Activated CD4-positive, alpha-beta memory T cell treated with anti-CD3 and anti-CD28 coated beads for 36 hours (primary cell): ENCODE results near the gene RAPGEF2. TPM values are rescaled to one million over a fixed set of nuclear protein-coding genes. Genes with fewer than 3 reads are reported as not detected.
A peak's percentile ranks its signal among the peaks of the same experiment; 100 is the strongest.
"Not testable (repeated sequence)": the region's sequence is repeated elsewhere in the genome, so short reads cannot be mapped to it uniquely, and the experiment has no call there.

Experiments
- CTCF ChIA-PET: fragments of 350-600 bp; sonication (Branson Sonifier 250); formaldehyde crosslinking; loops from one replicate; lab custom pipeline; 2021; ENCODE audit warnings: antibody characterized with exemption, inconsistent platforms; lab: Charles Lee
- POLR2A ChIA-PET: fragments of 350-600 bp; sonication (Branson Sonifier 250); formaldehyde crosslinking; loops from one replicate; lab custom pipeline; 2021; ENCODE audit warnings: antibody characterized with exemption; lab: Charles Lee
- DNase-seq: peaks from one replicate; pipeline ENCODE4 v3.0.0-alpha.2; 2020
- H3K27ac Mint-ChIP-seq: one replicate; pipeline ENCODE4 v1.8.0; 2021; ENCODE audit warnings: mixed read lengths
- H3K27me3 Mint-ChIP-seq: one replicate; pipeline ENCODE4 v1.8.0; 2021; ENCODE audit warnings: mixed read lengths
- H3K36me3 Mint-ChIP-seq: one replicate; pipeline ENCODE4 v1.8.0; 2021; ENCODE audit warnings: mixed read lengths
- H3K4me1 Mint-ChIP-seq: one replicate; pipeline ENCODE4 v1.8.0; 2021; ENCODE audit warnings: low read depth, mixed read lengths
- H3K4me3 Mint-ChIP-seq: one replicate; pipeline ENCODE4 v1.8.0; 2021; ENCODE audit warnings: mild to moderate bottlenecking, mixed read lengths
- H3K9me3 Mint-ChIP-seq: one replicate; pipeline ENCODE4 v1.8.0; 2021; ENCODE audit warnings: mixed read lengths
- intact Hi-C: fragments of 100-400 bp; cut with micrococcal nuclease; formaldehyde crosslinking; loops from one replicate; pipeline ENCODE4 v1.15.1; 2023
- total RNA-seq, 2 experiments: library from RNA; stranded (reverse); gene quantifications; one replicate each; pipeline ENCODE4 v1.2.3, GENCODE V29; 2021

RAPGEF2 gene
- total RNA-seq, result 10 to 100 TPM; 18.6 to 22.0 TPM

DNA sequence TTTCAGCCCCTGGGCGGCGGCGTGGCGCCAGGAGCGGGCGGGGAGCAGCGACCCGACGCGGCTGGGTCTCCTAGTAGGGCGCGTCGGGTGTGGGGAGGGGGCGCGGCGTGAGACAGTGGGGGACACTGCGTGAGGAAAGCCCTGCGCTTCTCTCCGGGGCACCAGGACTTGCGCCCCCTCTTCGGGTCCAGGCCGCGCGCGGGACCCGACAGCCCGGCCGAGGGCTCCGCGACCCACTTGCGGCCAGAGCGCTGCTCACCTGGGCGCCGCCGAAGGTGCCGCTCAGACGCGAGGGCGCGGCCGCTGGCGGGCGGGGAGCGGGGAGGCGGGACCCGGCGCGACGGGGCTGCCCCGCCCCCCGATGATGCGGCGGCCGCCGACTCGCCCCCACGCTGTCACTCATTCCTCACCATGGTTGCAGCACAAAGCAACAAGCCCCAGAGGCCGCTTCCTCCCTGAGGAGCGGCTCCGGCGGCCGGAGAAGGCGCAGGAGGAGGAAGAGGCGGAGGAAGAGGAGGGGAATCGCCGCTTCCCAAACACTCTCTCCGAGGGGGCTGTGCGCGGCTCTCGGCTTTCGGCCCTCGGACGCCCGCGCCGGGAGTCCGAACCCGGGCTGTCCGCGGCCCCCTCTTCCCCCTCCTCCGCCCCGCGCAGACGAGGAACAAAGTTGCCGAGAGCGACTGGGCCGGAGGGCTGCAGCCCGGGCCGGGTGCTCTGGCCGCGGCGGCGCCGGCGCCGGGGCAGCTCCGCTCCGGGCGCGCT, at the start of gene RAPGEF2:
TSS of gene RAPGEF2 (plus strand) at position 458 of the 762 bp plus-strand sequence. CDS start 1,084 bp downstream, outside the sequence.
- ChIA-PET CTCF (no interaction called here), POLR2A (no interaction called here)
- peaks cover 46% of the 10 kb centered on the region for H3K4me1 Mint-ChIP-seq
- H3K4me3 Mint-ChIP-seq, result peak within 1 kb of the TSS; percentile 79
- peaks cover 5% of the 10 kb centered on the region for H3K27me3 Mint-ChIP-seq
- H3K27ac Mint-ChIP-seq, result peak within 1 kb of the TSS; percentile 81
- peaks cover 3% of the 10 kb centered on the region for H3K36me3 Mint-ChIP-seq
- DNase-seq, result peak; percentile 91
- intact Hi-C loops, result loop anchor here (1.0 to 10.0 kb wide), 6 partner anchors 72 to 431 kb away; partner anchors contain the start of genes ETFDH, FNIP2 and PPID
- no peaks in the 10 kb centered on the region for H3K9me3 Mint-ChIP-seq

GRCh38 chr4:159055833-159056232, 47.0 kb upstream of the RAPGEF2 start:
- no peak for DNase-seq
- Mint-ChIP-seq H3K27me3 (peaks cover 11% of the 10 kb centered on the region), H3K27ac (no peak overlapping the region), H3K4me1 (peaks cover 11% of the 10 kb centered on the region), H3K9me3 (no peaks in the 10 kb centered on the region), H3K36me3 (no peaks in the 10 kb centered on the region), H3K4me3 (no peak overlapping the region)
- intact Hi-C loops, result no loop called here
- ChIA-PET POLR2A (no interaction called here), CTCF (no interaction called here)

DNA sequence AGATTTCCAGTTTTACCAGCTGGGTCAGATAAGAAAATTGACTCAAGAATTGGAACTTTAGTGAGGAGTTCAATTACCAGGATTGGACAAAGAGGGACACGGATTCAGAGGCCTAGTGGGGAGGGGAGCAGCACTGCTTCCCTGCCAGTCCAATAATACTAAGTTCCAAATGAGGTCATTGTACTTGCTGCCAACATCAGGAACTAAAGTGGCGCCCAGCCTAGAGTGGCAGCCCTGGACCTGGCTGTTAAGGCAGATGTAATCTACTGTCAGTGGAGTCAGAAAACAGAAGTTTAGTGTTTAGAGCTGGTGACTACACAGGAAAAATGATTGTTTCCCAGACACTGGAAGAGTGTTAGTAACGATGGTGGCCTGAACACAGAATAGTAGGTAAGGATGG, 42.7 kb upstream of the RAPGEF2 start:
- DNase-seq, result no peak
- H3K4me3 Mint-ChIP-seq, result no peak overlapping the region
- CTCF ChIA-PET, result no interaction called here
- H3K27me3 Mint-ChIP-seq, result peaks cover 2% of the 10 kb centered on the region
- no peaks in the 10 kb centered on the region for H3K36me3 Mint-ChIP-seq
- intact Hi-C loops, result no loop called here
- POLR2A ChIA-PET, result no interaction called here
- no peak overlapping the region for H3K27ac Mint-ChIP-seq
- H3K4me1 Mint-ChIP-seq, result peaks cover 6% of the 10 kb centered on the region
- H3K9me3 Mint-ChIP-seq, result no peaks in the 10 kb centered on the region

DNA sequence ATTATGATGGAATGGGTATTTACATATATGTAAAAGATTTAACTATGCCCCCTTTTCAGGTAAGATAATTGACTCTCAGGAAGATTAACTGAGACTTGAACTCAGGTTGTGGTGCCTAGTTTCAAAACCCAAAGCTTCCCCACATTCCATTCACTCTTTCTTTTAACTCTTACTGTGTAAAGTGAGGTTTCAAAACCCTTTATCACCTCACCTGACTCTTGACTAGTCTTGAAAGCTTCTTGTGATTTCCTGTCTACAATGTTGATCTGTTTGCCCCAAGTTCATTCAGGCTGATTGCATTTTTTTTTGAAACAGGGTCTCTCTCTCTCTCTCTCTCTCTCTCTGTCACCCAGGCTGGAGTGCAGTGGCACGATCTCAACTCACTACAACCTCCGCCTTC, 40.5 kb upstream of the RAPGEF2 start:
- Mint-ChIP-seq H3K4me3 (no peak overlapping the region), H3K27me3 (peaks cover 4% of the 10 kb centered on the region)

DNA sequence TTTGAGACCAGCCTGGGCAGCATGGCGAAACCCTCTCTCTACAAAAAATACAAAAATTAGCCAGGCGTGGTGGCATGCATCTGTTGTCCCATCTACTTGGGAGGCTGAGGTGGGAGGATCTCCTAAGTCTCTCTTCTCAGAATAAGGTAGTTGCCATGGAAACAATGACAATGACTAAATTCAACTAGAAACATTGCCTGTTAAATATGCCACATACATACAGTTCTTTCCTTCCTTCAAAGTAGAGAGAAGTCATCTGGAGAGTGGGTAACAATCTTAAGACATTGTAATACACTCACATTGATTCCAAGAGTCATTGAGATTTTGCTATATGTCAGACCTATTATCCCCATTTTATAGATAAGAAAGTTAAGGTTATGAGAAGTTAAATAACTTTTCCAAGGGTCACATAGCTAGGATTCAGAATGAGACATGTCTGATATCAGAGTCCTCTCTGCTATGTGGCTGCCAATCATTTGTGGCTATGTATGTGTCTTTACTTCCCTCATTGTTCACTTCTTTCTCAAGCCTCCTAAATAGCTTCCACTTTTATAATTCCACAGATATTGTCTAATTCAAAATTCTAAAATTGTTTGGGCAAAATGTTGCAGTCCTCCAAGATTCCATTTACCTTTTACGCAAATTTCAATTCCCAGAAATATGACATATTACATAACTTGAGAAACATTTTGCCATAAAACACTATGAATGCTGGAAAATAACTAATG, 37.2 kb upstream of the RAPGEF2 start:
- H3K27ac Mint-ChIP-seq, result no peak overlapping the region
- no peaks in the 10 kb centered on the region for H3K9me3 Mint-ChIP-seq
- intact Hi-C loops, result no loop called here
- POLR2A ChIA-PET, result no interaction called here
- H3K4me3 Mint-ChIP-seq, result no peak overlapping the region
- CTCF ChIA-PET, result no interaction called here
- no peak for DNase-seq
- peaks cover 7% of the 10 kb centered on the region for H3K4me1 Mint-ChIP-seq
- H3K36me3 Mint-ChIP-seq, result no peaks in the 10 kb centered on the region
- H3K27me3 Mint-ChIP-seq, result peaks cover 4% of the 10 kb centered on the region

More for the DNA sequence above, 40.5 kb upstream of the RAPGEF2 start:
- ChIA-PET POLR2A (no interaction called here), CTCF (no interaction called here)
- DNase-seq, result no peak
- no peaks in the 10 kb centered on the region for H3K36me3 Mint-ChIP-seq
- H3K4me1 Mint-ChIP-seq, result peaks cover 6% of the 10 kb centered on the region
- H3K27ac Mint-ChIP-seq, result no peak overlapping the region
- intact Hi-C loops, result no loop called here
- no peaks in the 10 kb centered on the region for H3K9me3 Mint-ChIP-seq

DNA sequence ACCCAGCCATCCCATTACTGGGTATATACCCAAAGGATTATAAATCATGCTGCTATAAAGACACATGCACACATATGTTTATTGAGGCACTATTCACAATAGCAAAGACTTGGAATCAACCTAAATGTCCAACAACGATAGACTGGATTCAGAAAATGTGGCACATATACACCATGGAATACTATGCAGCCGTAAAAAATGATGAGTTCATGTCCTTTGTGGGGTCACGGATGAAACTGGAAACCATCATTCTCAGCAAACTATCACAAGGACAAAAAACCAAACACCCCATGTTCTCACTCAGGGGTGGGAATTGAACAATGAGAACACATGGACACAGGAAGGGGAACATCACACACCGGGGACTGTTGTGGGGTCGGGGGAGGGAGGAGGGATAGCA, 34.7 kb upstream of the RAPGEF2 start:
- H3K4me3 Mint-ChIP-seq, H3K27me3 Mint-ChIP-seq, H3K27ac Mint-ChIP-seq, POLR2A ChIA-PET, H3K36me3 Mint-ChIP-seq, intact Hi-C loops, H3K9me3 Mint-ChIP-seq, DNase-seq, CTCF ChIA-PET: not testable (repeated sequence)
- peaks cover 13% of the 10 kb centered on the region for H3K4me1 Mint-ChIP-seq

- intact Hi-C loops, result no loop called here
- H3K27me3 Mint-ChIP-seq, result peaks cover 4% of the 10 kb centered on the region
- peaks cover 13% of the 10 kb centered on the region for H3K4me1 Mint-ChIP-seq
These were observed 33.0 kb upstream of the RAPGEF2 start for GRCh38 chr4:159069922-159070321.

GRCh38 chr4:159070742-159071141, 32.1 kb upstream of the RAPGEF2 start:
- intact Hi-C loops, result no loop called here
- CTCF ChIA-PET, result no interaction called here
- H3K27me3 Mint-ChIP-seq, result peaks cover 2% of the 10 kb centered on the region
- POLR2A ChIA-PET, result no interaction called here
- H3K4me1 Mint-ChIP-seq, result peaks cover 13% of the 10 kb centered on the region
- no peaks in the 10 kb centered on the region for H3K9me3 Mint-ChIP-seq
- H3K27ac Mint-ChIP-seq, result no peak overlapping the region
- H3K36me3 Mint-ChIP-seq, result no peaks in the 10 kb centered on the region
- H3K4me3 Mint-ChIP-seq, result no peak overlapping the region
- no peak for DNase-seq

More at GRCh38 chr4:159069922-159070321, 33.0 kb upstream of the RAPGEF2 start:
- no peak overlapping the region for H3K27ac Mint-ChIP-seq
- no peaks in the 10 kb centered on the region for H3K9me3 Mint-ChIP-seq
- ChIA-PET POLR2A (no interaction called here), CTCF (no interaction called here)
- no peak overlapping the region for H3K4me3 Mint-ChIP-seq
- no peaks in the 10 kb centered on the region for H3K36me3 Mint-ChIP-seq
- DNase-seq, result no peak

DNA sequence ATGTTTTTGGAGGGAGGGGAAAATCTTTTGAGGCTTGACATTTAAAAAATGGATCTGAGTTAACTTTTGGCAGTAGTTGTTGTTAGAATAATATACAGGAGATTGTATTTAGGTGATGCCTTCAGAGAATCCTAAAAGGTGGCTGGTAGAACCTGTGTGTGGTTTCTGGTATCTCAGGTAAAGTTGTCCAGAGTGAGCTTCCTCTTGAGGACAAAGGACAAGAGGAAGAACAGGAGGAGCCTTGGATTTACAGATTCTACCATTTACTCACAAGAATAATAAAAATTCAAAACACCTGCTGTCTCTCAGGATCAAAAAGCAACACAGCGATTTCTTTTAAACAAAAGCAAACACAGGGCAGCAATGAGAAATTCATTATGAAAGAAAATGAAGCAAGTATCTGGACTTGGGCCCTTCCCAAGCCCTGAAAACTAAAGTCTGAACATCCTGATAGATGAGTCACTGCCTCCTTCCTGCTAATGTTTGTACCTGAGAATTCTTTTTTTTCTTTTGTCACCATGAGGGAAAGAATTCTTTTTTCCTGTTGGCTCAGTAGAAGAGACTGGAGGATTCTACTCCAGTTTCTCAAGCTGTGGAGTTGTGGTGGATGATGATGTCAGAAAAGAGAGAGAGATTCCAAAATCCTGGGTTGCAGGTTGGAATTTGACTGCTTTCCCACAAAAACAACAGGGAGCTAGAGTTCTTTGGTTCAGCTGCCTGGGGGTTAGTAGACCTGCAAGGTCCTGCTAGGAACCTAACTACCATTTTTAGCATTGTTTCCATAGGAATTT, 31.5 kb upstream of the RAPGEF2 start:
- no peaks in the 10 kb centered on the region for H3K36me3 Mint-ChIP-seq
- no peak overlapping the region for H3K4me3 Mint-ChIP-seq
- H3K27me3 Mint-ChIP-seq, result no peaks in the 10 kb centered on the region
- no peak overlapping the region for H3K27ac Mint-ChIP-seq
- ChIA-PET POLR2A (no interaction called here), CTCF (no interaction called here)
- DNase-seq, result no peak
- H3K9me3 Mint-ChIP-seq, result no peaks in the 10 kb centered on the region
- H3K4me1 Mint-ChIP-seq, result peaks cover 17% of the 10 kb centered on the region
- intact Hi-C loops, result no loop called here

- POLR2A ChIA-PET, result no interaction called here
- Mint-ChIP-seq H3K4me1 (peaks cover 22% of the 10 kb centered on the region), H3K36me3 (no peaks in the 10 kb centered on the region), H3K9me3 (no peaks in the 10 kb centered on the region), H3K27ac (no peak overlapping the region), H3K27me3 (no peaks in the 10 kb centered on the region), H3K4me3 (no peak overlapping the region)
- DNase-seq, result no peak
- CTCF ChIA-PET, result no interaction called here
- intact Hi-C loops, result no loop called here
These were observed 30.7 kb upstream of the RAPGEF2 start for GRCh38 chr4:159071969-159072765.

- DNase-seq, result no peak
- Mint-ChIP-seq H3K27me3 (no peaks in the 10 kb centered on the region), H3K4me3 (no peak overlapping the region), H3K36me3 (no peaks in the 10 kb centered on the region), H3K9me3 (no peaks in the 10 kb centered on the region), H3K4me1 (peaks cover 34% of the 10 kb centered on the region), H3K27ac (no peak overlapping the region)
- ChIA-PET CTCF (interaction anchor here (0.9 kb wide), 1 partner anchor 92 kb away, joined by 3 read pairs; no protein-coding TSS in a partner anchor), POLR2A (no interaction called here)
- intact Hi-C loops, result loop anchor here (5.0 kb wide), 2 partner anchors 253 to 308 kb away; partner anchors contain the start of gene FNIP2
These were observed 27.3 kb upstream of the RAPGEF2 start for GRCh38 chr4:159075531-159075932.
